ENCODE measurements around the gene ULBP3. TPM values are rescaled to one million over a fixed set of nuclear protein-coding genes. Genes with fewer than 3 reads are reported as not detected.
"Not testable (repeated sequence)": the region's sequence is repeated elsewhere in the genome, so short reads cannot be mapped to it uniquely, and the experiment has no call there.

Gene ULBP3
- total and polyA plus RNA-seq, 5 experiments from 2014 or later, result 0.40 to 1.3 (median 0.93) TPM; not detected in 2

DNA sequence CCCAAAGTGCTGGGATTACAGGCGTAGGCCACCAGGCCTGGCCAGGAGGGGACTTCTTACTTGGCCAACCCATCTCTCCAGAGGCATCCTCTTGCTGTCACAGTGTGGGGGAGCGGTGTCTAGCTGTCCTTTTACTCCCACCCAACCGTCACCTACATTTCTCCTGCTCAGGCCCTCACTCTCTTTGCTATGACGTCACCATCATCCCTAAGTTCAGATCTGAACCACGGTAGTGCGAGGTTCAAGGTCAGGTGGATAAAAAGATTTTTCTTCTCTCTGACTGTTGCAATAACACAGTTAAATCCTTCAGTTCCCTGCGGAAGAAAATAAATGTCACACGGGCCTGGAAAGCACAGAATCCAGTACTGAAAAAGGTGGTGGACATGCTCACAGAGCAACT, 36.3 kb downstream of the ULBP3 start:
- H3K27me3 Mint-ChIP-seq, result peaks cover 22 to 62% (median 46%) of the 10 kb centered on the region in 5 donors

DNA sequence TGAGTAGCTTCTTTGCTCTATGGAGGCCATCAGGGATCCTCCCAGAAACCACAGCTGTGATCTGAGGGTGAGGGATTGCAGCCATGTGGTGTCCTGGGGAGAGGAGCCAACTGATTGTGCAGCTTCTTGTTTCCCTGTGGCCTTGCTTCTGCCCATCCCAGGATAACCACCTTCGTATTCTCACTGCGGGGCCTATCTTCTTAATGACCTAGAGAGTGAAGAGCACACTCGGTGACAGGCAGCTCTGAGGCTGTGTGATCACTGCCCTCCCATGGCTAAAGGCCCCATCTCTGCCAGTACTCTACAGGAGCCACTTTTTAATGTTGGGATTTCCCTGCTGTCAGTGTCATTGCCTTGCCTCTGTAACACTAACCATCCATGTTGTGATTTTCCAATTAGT, 38.3 kb downstream of the ULBP3 start:
- H3K4me1 Mint-ChIP-seq, result peaks cover 2 to 14% (median 4%) of the 10 kb centered on the region in 4 donors
- no peak overlapping the region for H3K4me3 Mint-ChIP-seq
- H3K27ac Mint-ChIP-seq, result no peak overlapping the region
- H3K36me3 Mint-ChIP-seq, result peaks cover 0 to 1% (median 0%) of the 10 kb centered on the region in 3 donors
- H3K27me3 Mint-ChIP-seq, result peaks cover 20 to 63% (median 48%) of the 10 kb centered on the region in 5 donors
- ATAC-seq (no peak), DNase-seq (no peak)
- POLR2A ChIA-PET, result no interaction called here
- H3K9me3 Mint-ChIP-seq, result no peaks in the 10 kb centered on the region

More for the DNA sequence above, 36.3 kb downstream of the ULBP3 start:
- POLR2A ChIA-PET, result no interaction called here
- H3K4me3 Mint-ChIP-seq, result no peak overlapping the region
- no peak overlapping the region for H3K27ac Mint-ChIP-seq
- peaks cover 0 to 6% (median 1%) of the 10 kb centered on the region in 3 donors for H3K36me3 Mint-ChIP-seq
- ATAC-seq, result no peak
- DNase-seq, result no peak
- no peaks in the 10 kb centered on the region for H3K9me3 Mint-ChIP-seq
- peaks cover 5 to 19% (median 8%) of the 10 kb centered on the region in 4 donors for H3K4me1 Mint-ChIP-seq

DNA sequence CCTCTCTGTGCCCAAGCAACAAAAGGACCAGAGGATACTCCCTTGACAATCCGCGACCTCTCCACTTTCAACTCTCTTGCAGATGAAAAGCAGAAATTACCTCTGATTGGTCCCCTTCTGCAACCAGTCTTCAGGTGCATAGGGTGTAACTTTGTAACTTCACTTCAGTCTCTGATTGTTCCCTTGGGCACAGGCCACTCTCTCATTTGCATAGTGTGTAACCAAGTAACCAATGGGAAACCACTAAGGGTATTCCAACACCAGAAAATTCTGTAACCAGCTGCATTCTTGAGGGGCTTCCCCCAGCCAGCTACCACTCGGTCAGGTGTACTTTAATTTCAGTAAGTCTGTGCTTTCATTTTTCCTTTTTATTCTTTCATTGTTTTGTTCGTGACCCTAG, 39.2 kb downstream of the ULBP3 start:
- no peak overlapping the region for H3K4me3 Mint-ChIP-seq
- H3K36me3 Mint-ChIP-seq, result peaks cover 0 to 1% (median 0%) of the 10 kb centered on the region in 3 donors
- peaks cover 24 to 63% (median 50%) of the 10 kb centered on the region in 5 donors for H3K27me3 Mint-ChIP-seq
- DNase-seq, result no peak
- POLR2A ChIA-PET, result no interaction called here
- ATAC-seq, result peak in 1 of 2 donors; percentile 38
- peaks cover 6 to 19% (median 10%) of the 10 kb centered on the region in 4 donors for H3K4me1 Mint-ChIP-seq
- no peak overlapping the region for H3K27ac Mint-ChIP-seq
- no peaks in the 10 kb centered on the region for H3K9me3 Mint-ChIP-seq

DNA sequence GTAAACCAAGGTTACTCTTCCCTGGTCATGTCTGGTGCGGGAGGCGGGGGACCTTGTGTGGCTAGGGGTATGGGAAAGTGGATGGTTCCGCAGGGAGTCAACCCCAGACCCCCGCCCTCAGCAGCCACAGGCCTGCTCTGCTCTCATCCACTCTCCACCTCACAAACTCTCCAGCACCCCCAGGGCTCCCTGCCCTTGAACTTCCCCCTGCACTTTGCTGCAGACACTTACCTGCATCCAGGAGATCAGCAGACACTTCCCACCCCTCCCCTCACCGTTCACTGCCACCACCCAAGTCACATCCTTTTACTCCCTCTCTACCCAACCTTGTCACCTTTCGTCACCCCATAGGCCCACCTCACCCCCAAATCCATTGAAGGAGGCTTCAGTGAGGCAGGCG, 39.6 kb downstream of the ULBP3 start:
- H3K4me1 Mint-ChIP-seq, result peaks cover 9 to 19% (median 12%) of the 10 kb centered on the region in 4 donors
- POLR2A ChIA-PET, result no interaction called here
- H3K4me3 Mint-ChIP-seq, result no peak overlapping the region
- no peak overlapping the region for H3K27ac Mint-ChIP-seq
- DNase-seq (no peak), ATAC-seq (no peak)
- H3K27me3 Mint-ChIP-seq, result peaks cover 26 to 63% (median 55%) of the 10 kb centered on the region in 5 donors
- H3K9me3 Mint-ChIP-seq, result no peaks in the 10 kb centered on the region
- H3K36me3 Mint-ChIP-seq, result no peaks in the 10 kb centered on the region

DNA sequence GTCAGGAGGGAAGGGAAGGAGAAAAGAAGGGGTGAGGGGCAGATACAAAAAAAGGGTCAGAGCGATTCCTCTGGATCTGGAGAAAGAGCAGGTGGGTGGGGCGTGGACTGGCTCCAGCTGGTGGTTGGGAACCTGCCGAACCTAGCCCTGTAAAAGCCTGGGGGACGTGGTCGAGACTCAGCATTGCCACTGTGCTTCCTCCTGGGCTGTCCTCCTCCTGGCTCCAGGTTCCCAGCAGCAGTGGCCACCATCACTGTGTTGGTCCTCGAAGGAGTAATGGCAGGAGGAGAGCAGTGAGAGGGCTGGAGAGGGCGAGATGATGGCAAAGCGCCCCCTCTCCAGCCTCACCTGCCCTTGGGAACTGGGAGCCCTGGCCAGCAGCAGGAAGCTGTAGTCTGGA, 40.1 kb downstream of the ULBP3 start:
- peaks cover 9 to 19% (median 12%) of the 10 kb centered on the region in 4 donors for H3K4me1 Mint-ChIP-seq
- H3K27me3 Mint-ChIP-seq, result peaks cover 25 to 66% (median 56%) of the 10 kb centered on the region in 5 donors
- no peak overlapping the region for H3K4me3 Mint-ChIP-seq
- POLR2A ChIA-PET, result no interaction called here
- no peaks in the 10 kb centered on the region for H3K36me3 Mint-ChIP-seq
- no peak for ATAC-seq
- H3K9me3 Mint-ChIP-seq, result no peaks in the 10 kb centered on the region
- DNase-seq, result no peak
- no peak overlapping the region for H3K27ac Mint-ChIP-seq

DNA sequence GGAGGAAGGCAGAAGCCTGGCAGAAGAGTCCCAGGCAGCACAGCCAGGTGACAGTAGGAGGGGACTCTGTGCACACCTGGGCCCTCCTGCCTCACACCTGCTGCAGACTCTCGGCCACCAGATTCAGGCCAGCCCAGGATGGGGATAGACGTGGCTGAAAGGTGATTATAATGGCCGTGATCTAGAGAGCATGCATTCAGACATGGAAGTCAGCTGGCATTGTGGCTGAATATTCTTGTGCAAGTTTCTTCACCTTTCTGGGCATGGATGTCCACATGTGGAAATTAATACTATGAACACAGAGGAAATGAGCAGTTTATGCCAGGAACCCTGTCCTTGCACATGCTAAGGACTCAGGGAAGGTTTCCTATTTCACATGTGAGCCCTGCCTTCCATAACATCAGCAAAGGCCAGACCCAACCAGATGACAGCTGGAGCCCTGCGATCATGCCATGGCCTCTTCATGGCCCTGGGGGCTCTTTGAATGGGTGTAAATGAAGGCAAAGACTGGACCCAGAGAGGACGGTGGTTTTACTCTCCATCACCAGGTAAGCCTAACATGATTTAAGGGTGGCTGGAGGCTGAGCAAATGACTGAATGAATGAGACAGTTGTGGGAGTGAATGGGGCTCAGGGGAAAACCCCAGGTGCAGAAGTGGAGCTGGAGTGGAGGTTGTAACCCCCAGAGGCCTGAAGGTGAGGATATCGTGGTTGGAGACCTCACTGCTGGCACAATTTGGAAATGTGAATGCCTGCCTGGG, 40.9 kb downstream of the ULBP3 start:
- ATAC-seq (no peak), DNase-seq (no peak)
- no peak overlapping the region for H3K4me3 Mint-ChIP-seq
- H3K36me3 Mint-ChIP-seq, result no peaks in the 10 kb centered on the region
- peak overlapping the region in 1 of 10 donors; percentile 18 for H3K27ac Mint-ChIP-seq
- no peaks in the 10 kb centered on the region for H3K9me3 Mint-ChIP-seq
- H3K27me3 Mint-ChIP-seq, result peaks cover 21 to 65% (median 52%) of the 10 kb centered on the region in 5 donors
- POLR2A ChIA-PET, result no interaction called here
- peaks cover 9 to 19% (median 12%) of the 10 kb centered on the region in 4 donors for H3K4me1 Mint-ChIP-seq

DNA sequence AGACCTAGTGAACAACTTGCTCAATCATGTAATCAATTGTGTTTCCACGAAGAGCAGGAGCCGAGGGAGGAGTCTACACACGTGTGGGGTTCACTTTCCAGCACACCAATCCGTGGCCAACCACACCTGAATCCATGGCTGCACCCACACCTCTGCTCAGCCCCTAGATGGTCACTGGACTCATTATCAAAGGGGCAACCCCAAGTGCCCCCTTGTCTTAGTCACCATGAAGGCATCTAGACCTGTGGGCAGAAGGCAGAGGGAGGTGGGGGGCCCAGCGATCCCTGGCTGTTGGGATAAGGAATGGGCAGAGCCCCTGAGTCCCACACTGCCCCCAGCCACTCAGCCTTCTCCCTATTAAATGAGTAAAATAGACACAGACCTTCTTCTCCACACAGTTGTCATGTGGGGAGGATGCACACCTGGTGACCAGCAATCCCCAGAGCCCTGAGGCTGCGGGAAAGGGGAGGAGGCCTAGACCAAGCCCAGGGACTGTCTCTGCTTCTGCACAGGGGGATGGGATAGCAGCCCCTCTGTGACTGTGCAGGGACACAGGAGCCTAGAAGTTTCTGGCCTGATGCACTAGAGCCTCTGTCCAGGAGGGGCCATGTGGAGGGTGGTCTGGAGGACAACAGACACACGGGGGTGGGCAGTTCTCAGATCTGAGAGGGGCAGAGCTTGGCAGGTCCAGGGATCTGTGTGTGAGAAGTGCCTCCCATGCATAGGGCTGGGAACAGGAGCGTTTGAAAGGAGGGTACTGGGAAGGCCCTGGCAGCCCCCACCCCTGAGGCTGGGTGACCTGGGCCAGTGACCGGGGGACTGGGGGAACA, 41.7 kb downstream of the ULBP3 start:
- H3K27me3 Mint-ChIP-seq, result peaks cover 19 to 61% (median 48%) of the 10 kb centered on the region in 5 donors

DNA sequence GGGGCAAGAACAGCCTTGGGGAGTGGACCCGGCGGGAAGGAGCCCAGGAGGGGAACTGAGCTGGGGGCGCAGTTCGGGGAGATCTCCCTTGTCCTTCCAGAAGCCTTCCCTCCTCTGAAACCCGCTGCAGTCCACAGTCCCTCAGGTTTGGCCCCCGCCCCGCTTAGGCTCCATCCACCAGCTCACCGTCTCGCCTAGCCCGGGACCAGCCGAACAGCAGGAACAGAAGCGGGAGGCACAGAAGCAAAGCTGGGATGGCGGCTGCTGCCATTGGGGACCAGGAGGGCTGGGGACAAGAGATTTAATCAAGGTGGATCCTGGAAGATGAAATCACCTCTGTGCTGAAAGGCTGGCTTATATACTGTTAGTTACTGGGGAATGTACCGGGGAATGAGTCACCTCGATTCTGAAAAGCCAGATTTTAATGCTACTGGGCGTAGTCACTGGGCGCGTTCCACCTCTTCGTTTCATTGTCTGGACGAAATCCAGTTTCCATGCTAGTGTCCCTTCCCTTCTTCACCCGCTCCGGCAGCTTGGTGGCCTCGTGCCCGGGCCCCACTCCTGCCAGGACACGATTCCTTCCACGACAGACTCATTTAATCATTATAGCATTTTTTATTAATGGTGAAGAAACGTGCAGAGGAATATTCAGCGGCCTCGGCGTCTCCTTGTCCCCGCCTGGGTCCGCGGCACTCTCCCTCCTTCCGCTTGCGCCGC, 43.6 kb downstream of the ULBP3 start, which contains the start of gene RAET1L:
TSS of gene RAET1L (minus strand) at position 332 of the 717 bp plus-strand sequence. CDS start at position 271, 61 bp downstream.
- Mint-ChIP-seq H3K4me3 (peak within 1 kb of the TSS in 8 of 10 donors; percentile 34 to 67 (median 50)), H3K27ac (peak within 1 kb of the TSS in 1 of 10 donors; percentile 65), H3K36me3 (no peaks in the 10 kb centered on the region), H3K9me3 (no peaks in the 10 kb centered on the region), H3K4me1 (peaks cover 9 to 19% (median 12%) of the 10 kb centered on the region in 4 donors), H3K27me3 (peaks cover 19 to 70% (median 50%) of the 10 kb centered on the region in 5 donors)
- POLR2A ChIA-PET, result no interaction called here
- ATAC-seq (peak; percentile 41 to 57), DNase-seq (no peak)

More for the DNA sequence above, 41.7 kb downstream of the ULBP3 start:
- ATAC-seq, result no peak
- Mint-ChIP-seq H3K9me3 (no peaks in the 10 kb centered on the region), H3K4me1 (peaks cover 9 to 19% (median 12%) of the 10 kb centered on the region in 4 donors), H3K4me3 (peak overlapping the region in 2 of 10 donors; percentile 3 to 8), H3K27ac (no peak overlapping the region), H3K36me3 (no peaks in the 10 kb centered on the region)
- POLR2A ChIA-PET, result no interaction called here
- DNase-seq, result no peak

DNA sequence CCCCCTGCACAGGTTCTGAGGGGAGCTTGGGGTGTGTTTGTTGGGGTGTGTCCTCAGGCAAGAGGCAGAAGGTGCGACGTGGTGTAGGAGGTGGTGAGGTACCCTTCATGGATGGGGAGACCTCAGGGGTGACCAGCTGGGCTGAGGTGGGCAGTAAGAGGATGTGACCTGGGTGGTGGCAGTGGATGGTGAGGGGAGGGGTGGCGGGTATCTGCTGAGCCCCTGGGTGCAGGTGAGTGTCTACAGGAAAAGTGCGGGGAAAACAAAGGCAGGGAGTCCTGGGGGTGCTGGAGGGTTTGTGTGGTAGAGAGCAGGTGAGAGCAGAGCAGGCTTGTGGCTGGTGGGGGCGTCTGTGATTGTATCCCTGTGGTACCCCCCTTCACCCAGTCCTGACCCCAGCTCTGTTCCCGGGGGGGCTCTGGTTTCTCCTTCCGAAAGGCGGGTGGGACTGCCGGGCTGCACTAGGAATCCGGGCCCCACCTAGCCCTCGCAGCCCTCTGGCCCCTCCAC, 44.2 kb downstream of the ULBP3 start:
- ATAC-seq, result peak in 1 of 2 donors; percentile 13
- peak overlapping the region in 2 of 10 donors; percentile 3 to 7 for H3K4me3 Mint-ChIP-seq
- no peaks in the 10 kb centered on the region for H3K9me3 Mint-ChIP-seq
- H3K27ac Mint-ChIP-seq, result peak overlapping the region in 1 of 10 donors; percentile 65
- H3K4me1 Mint-ChIP-seq, result peaks cover 9 to 15% (median 12%) of the 10 kb centered on the region in 4 donors
- POLR2A ChIA-PET, result no interaction called here
- DNase-seq, result no peak
- H3K36me3 Mint-ChIP-seq, result no peaks in the 10 kb centered on the region
- H3K27me3 Mint-ChIP-seq, result peaks cover 19 to 70% (median 51%) of the 10 kb centered on the region in 5 donors

DNA sequence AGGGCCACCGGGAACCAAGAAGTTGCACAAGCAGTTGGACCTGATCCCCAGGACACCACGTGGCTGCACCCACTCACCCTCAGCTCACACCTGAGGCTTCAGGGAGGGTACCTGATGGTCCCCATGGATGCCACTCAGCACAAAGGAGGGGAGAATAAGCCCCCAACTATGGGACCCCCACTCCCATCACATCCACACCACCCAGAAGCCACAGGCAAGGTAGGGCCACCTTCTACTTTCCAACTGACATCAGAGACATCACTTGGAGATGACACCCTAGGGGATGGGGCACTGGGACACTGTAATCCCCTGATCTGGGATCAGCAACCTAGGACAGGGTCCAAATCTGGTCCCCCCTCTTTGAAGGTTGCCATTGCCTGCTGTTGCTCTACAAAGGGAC, 44.9 kb downstream of the ULBP3 start:
- Mint-ChIP-seq H3K4me1 (peaks cover 9 to 13% (median 10%) of the 10 kb centered on the region in 4 donors), H3K27me3 (peaks cover 19 to 73% (median 56%) of the 10 kb centered on the region in 5 donors)
- H3K4me3 Mint-ChIP-seq, POLR2A ChIA-PET, H3K27ac Mint-ChIP-seq, H3K36me3 Mint-ChIP-seq, DNase-seq, H3K9me3 Mint-ChIP-seq, ATAC-seq: not testable (repeated sequence)

DNA sequence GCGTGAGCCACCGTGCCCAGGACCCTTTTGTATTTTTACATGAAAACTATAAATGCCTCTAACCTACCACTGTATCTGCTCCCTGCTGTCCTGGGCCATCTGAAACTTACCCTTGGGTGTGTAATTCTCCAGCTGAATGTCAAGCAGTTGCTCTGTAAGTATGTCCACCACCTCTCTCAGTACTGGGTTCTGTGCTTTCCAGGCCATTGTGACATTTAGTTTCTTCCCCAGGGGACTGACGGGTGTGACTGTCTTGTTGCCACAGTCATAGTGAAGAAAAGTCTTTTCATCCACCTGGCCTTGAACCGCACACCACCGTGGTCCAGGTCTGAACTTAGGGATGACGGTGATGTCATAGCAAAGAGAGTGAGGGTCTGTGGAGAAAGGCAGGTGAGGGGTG, 47.1 kb downstream of the ULBP3 start:
- H3K4me1 Mint-ChIP-seq, result peaks cover 8 to 16% (median 10%) of the 10 kb centered on the region in 4 donors
- H3K4me3 Mint-ChIP-seq, ATAC-seq, DNase-seq, H3K27ac Mint-ChIP-seq, H3K9me3 Mint-ChIP-seq, POLR2A ChIA-PET, H3K36me3 Mint-ChIP-seq: not testable (repeated sequence)
- peaks cover 24 to 69% (median 57%) of the 10 kb centered on the region in 5 donors for H3K27me3 Mint-ChIP-seq
